Endometrium (tissue), 2 donors: Measurements from ENCODE around the gene PSMB1.
"Not testable (repeated sequence)": the region's sequence is repeated elsewhere in the genome, so short reads cannot be mapped to it uniquely, and the experiment has no call there.

Experiments used
- FAIRE-seq: peaks from 2 replicates; lab custom pipeline; 2012; peaks lifted over from hg19 to GRCh38; lab: Jason Lieb, UNC
- donor health status: control.
- donor health status: control.

The PSMB1 gene

DNA sequence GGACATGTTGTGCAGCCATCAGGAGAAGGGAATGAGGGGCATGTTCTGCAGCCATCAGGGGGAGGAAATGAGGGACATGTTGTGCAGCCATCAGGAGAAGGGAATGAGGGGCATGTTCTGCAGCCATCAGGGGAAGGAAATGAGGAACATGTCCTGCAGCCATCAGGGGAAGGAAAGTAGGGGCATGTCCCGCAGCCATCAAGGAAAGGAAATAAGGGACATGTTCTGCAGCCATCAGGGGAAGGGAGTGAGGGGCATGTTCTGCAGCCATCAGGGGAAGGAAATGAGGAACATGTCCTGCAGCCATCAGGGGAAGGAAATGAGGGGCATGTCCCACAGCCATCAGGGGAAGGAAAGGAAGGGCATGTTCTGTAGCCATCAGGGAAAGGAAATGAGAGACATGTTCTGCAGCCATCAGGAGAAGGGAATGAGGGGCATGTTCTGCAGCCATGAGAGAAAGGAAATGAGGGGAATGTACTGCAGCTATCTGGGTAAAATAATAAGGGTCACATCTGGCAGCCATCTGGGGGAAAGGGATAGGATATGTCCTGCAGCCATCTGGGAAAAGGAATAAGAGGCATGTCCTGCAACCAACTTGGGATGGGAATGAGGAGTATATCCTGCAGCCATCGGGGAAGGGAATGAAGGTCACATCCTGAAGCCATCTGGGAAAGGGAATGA lies 50.2 kb downstream of the PSMB1 start:
- not testable (repeated sequence) for FAIRE-seq

DNA sequence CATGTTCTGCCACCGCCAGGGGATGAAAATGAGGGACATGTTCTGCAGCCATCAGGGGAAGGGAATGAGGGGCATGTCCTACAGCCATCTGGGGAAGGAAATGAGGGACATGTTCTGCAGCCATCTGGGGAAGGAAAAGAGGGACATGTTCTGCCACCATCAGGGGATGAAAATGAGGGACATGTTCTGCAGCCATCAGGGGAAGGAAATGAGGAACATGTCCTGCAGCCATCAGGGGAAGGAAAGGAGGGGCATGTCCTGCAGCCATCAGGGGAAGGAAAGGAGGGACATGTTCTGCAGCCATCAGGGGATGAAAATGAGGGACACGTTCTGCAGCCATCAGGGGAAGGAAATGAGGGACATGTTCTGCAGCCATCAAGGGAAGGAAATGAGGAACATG lies 50.8 kb downstream of the PSMB1 start:
- FAIRE-seq, result not testable (repeated sequence)

DNA sequence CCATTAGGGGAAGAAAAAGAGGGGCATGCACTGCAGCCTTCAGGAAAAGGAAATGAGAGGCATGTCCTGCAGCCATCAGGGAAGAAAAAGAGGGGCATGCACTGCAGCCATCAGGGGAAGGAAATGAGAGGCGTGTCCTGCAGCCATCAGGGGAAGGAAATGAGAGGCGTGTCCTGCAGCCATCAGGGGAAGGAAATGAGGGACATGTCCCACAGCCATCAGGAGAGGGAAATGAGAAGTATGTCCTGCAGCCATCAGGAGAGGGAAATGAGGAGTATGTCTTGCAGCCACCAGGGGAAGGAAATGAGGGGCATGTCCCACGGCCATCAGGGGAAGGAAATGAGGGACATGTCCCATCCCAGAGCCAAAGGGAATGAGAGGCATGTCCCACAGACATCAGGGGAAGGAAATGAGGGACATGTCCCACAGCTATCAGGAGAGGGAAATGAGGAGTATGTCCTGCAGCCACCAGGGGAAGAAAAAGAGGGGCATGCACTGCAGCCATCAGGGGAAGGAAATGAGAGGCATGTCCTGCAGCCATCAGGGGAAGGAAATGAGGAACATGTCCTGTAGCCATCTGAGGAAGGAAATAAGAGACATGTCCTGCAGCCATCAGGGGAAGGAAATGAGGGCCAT lies 52.0 kb downstream of the PSMB1 start:
- no peak for FAIRE-seq

DNA sequence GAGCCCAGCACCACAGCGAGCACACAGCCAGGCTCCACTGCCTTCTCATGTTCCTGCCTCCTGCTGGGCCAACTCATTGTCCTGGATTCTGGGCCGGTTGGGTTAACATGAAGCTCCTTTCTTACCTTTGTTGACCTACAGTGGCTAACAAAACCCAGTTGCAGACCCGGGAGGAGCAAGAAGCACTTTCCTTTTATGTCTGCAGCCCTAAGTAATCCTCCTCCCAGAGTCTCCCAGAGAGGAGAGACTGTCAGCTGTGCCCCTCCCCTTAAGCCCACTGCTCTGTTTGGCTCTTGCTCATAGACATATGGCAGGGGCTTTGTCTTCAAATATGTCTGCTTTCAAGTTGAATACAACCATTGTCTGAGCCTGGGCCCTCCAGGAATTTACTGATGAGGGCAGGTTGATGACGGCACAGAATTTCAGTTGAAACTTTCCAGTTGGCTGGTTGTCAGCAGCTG lies 55.2 kb downstream of the PSMB1 start:
- no peak for FAIRE-seq

DNA sequence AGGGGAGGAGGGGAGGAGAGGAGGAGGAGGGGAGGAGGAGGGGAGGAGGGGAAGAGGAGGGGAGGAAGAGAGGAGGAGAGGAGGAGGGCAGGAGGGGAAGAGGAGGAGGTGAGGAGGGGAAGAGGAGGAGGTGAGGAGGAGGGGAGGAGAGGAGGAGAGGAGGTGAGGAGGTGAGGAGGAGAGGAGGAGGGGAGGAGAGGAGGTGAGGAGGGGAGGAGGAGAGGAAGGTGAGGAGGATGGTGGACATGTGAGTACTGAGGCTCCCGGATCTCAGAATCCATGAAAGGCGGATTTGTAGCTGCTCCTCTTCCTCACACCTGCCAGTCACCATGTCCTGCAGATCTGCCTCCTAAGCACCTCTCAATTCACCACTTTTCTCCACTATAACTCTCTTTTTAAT lies 59.8 kb downstream of the PSMB1 start:
- FAIRE-seq, result no peak

DNA sequence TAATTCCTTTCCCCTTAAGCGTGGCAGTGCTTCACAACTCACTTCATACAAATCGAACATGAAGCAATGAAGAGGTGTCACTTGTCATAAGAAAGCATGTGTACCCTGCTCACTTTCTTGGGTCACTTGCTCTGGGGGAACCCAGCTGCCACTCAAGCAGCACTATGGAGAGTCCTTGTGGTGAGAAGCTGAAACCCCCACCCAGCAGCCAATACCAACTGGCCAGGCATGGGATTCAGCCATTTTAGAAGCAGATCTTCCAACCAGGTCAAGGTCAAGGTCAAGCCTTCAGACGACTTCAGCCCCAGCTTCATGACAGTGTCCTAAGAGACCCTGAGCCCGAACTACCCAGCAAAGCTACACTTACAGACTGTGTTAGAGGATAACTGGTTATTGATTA lies 62.8 kb downstream of the PSMB1 start:
- no peak for FAIRE-seq

DNA sequence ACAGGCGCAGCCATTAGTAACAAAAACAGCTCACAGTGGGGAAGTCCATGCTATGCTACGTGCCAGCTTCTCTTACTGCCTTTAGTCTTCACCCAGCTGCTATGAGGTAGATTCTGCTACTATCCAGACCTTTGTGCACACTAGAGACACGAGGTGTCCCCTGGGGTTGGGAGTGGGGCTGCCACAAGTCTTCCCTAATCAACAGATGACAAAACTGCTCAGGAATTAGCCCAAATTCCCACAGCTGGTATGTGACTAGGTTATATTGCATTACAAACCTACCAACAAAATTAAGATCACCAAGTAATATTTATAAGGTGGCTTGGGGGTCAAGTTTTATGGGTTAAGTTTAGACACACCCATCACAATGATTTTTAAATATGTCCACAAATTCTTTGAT lies 63.3 kb downstream of the PSMB1 start:
- FAIRE-seq, result no peak

DNA sequence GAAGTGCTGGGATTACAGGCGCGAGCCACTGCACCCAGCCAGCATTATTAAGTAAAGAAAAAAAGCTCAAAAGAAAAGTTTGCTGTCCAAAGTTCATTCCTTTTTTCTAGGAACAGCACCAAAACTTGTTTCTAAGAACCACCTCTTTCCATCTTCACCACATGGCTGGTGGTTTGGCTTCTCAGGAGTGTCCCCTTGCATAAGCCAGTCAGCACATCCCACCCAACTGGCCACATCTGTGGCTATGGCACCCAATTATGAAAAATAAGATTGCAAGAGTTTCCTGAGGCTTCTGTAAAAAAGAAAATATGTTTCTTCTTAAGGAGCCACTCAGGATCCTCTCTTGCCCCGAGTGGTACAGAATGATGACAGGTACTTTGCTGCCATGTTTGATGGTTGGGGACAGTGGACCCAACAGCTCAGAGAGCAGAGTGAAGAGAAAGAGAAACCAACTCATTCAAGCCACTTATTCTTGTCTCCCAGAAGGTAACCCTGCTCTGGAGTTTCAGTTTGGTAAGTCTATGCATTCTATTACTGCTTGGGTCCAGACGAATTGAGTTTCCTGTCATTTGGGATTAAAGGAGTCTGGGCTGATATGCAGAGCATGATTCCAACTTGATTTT lies 65.3 kb downstream of the PSMB1 start:
- FAIRE-seq, result no peak

DNA sequence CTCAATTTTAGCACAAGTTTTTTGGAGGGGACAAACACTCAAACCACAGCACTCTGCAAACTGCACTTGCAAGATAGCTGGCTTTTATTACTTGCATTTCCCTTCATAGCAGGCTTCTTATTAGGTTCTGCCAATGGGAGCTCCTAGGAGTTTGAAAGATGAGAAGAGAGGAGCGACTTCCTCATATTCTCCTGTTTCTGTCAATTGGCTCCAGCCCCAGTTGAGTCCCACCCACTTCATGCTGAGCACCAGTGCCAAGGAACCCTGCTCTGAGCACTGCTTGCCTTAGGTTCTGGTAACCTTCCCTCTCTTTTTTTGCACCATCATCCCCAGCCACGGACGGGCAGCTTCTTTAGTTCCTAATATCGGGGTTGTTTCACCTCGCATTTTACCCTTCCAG lies 67.9 kb downstream of the PSMB1 start:
- no peak for FAIRE-seq
